Heart right ventricle (tissue), 16 donors: ENCODE results near the gene SLC25A19. TPM values are rescaled to one million over a fixed set of nuclear protein-coding genes. Genes with fewer than 3 reads are reported as not detected.

Experiments used
- ATAC-seq, 8 donors: fragments of 200-7000 bp; cut with Tn5 transposase; one replicate each; pipeline ENCODE4 v1.9.1; 2020; ENCODE audit warnings: mild to moderate bottlenecking in 8 of 8, moderate library complexity in 8 of 8, moderate number of reproducible peaks in 1 of 8
- DNase-seq, 2 donors: peaks; one replicate each; pipeline ENCODE4 v3.0.0-alpha.2; 2020
- H3K27ac ChIP-seq, 10 donors: fragments of 200-600 bp; sonication (generic) in 2 of 10; one replicate each; pipeline versions ENCODE4 v1.5.0 to v1.8.0; 2020 to 2022; ENCODE audit warnings: mild to moderate bottlenecking in 3 of 10
- H3K27me3 ChIP-seq, 7 donors: fragments of 200-600 bp; one replicate each; pipeline ENCODE4 v1.8.0; 2021 to 2022; ENCODE audit warnings: mild to moderate bottlenecking in 2 of 7
- H3K36me3 ChIP-seq, 9 donors: fragments of 200-600 bp; sonication (generic) in 1 of 9; one replicate each; pipeline versions ENCODE4 v1.5.0 to v1.8.0; 2020 to 2022; ENCODE audit warnings: mild to moderate bottlenecking in 2 of 9
- H3K4me1 ChIP-seq, 9 donors: fragments of 200-600 bp; sonication (generic) in 1 of 9; one replicate each; pipeline versions ENCODE4 v1.5.0 to v1.8.0; 2020 to 2022; ENCODE audit warnings: mild to moderate bottlenecking in 4 of 9
- H3K4me3 ChIP-seq, 10 donors: fragments of 200-600 bp; sonication (generic) in 2 of 10; one replicate each; pipeline versions ENCODE4 v1.5.0 to v1.8.0; 2020 to 2022; ENCODE audit warnings: mild to moderate bottlenecking in 7 of 10, moderate library complexity in 2 of 10
- H3K9me3 ChIP-seq, 11 donors: fragments of 200-600 bp in 10 of 11; sonication (generic) in 2 of 11; one replicate each; pipeline versions ENCODE4 v1.5.0 to v1.8.0; 2013 to 2022; ENCODE audit warnings: mild to moderate bottlenecking in 2 of 11, control low read depth in 1 of 11, moderate library complexity in 1 of 11
- CTCF ChIP-seq, 9 donors: fragments of 200-600 bp; sonication (generic) in 2 of 9; IDR thresholded peaks; one replicate each; pipeline versions ENCODE4 v1.5.0 to v1.8.0; 2021 to 2022; ENCODE audit warnings: antibody characterized with exemption in 9 of 9, mild to moderate bottlenecking in 5 of 9, moderate library complexity in 1 of 9
- WGBS, 2 donors: extraction: QIAGEN DNeasy Blood & Tissue Kit; methylation state at CpG; one replicate each; pipeline ENCODE4 v1.1.7; 2013; ENCODE audit warnings: inconsistent platforms in 1 of 2; 5-methylcytosine and 5-hydroxymethylcytosine counted together
- intact Hi-C, 10 donors: fragments of 100-400 bp; cut with DNase I; formaldehyde crosslinking; loops; one replicate each; pipeline versions ENCODE4 v1.11.1 to v1.14.2; 2022
- polyA plus RNA-seq, 2 donors: library from polyadenylated mRNA; stranded (reverse); fragments of 200-250 nt; gene quantifications; one replicate each; pipeline ENCODE4 v1.2.3, GENCODE V29; 2013
- total RNA-seq, 10 donors: library from RNA; stranded (reverse); fragmentation: NEBNext Ultra II Directional in 3 of 10; extraction: Animal tissue kit (Norgen Biotek cat#: 25700) in 3 of 10; gene quantifications; one replicate each; pipeline versions ENCODE4 v1.2.1 to v1.2.4, GENCODE V29; 2021 to 2023
- donor health status: Arrhythmogenic right ventricular cardiomyopathy.
- donor health status: ischemic (EF 13 %, LVEDD 7.1; RV severe dilation, severe dysfunction).
- donor health status: healthy with polysubstance abuse.
- donor health status: DM: no; HTN: yes; CAD: no.
- donor health status: DM: no; HTN: no; CAD: no.
- donor health status: ischemic (EF 25% LVEDD 6.9; RV normal size, moderate dysfunction).
- donor health status: ischemic (EF 25% LVEDD 5.7; RV mildly dilated, moderate dysfunction).
- donor health status: healthy.
- donor health status: DM: yes; HTN: yes; CAD: no.
- donor health status: Ischemic cardiomyopathy.
- donor health status: ischemic (EF 35%, LVEDD 5.7; RV mildly dilated, moderate dysfunction).
- donor health status: nonischemic (EF 11% LVEDD 7.7; RV severe dilation, severe dysfunction).
- donor health status: DM: yes; HTN: yes; CAD: no.
- donor health status: PGD.
- donor health status: ischemic (EF 29% LVEDD 5.4; RV normal size, mild dysfunction).
- donor health status: nonischemic (EF 23%, LVEDD 6.1; RV moderate dilation, normal function).

Gene SLC25A19
- total and polyA plus RNA-seq, 12 donors, result 6.8 to 23.2 (median 12.2) TPM

GRCh38 chr17:75239214-75239613 is 50.0 kb downstream of the SLC25A19 start:
- no peak for TF ChIP-seq CTCF (IDR thresholded peaks at IDR 0.05)
- ATAC-seq (peak in 2 of 8 donors; percentile 2 to 3), DNase-seq (no peak)
- Histone ChIP-seq H3K27me3 (no peaks in the 10 kb centered on the region), H3K27ac (peak overlapping the region in 3 of 10 donors; percentile 2 to 26 (median 7)), H3K4me1 (peaks cover 0 to 29% (median 24%) of the 10 kb centered on the region in 9 donors), H3K9me3 (no peaks in the 10 kb centered on the region), H3K36me3 (peaks cover 0 to 100% (median 51%) of the 10 kb centered on the region in 9 donors), H3K4me3 (no peak overlapping the region)
- WGBS, 2 donors, result 82 to 84% methylated on average over 10 to 12 of the region's 12 CpGs
- intact Hi-C loops, result no loop called here

GRCh38 chr17:75238684-75239191 is 50.5 kb downstream of the SLC25A19 start:
- Histone ChIP-seq H3K27me3 (no peaks in the 10 kb centered on the region), H3K27ac (peak overlapping the region in 4 of 10 donors; percentile 2 to 26 (median 16)), H3K36me3 (peaks cover 0 to 100% (median 51%) of the 10 kb centered on the region in 9 donors), H3K9me3 (no peaks in the 10 kb centered on the region), H3K4me1 (peaks cover 0 to 29% (median 24%) of the 10 kb centered on the region in 9 donors), H3K4me3 (no peak overlapping the region)
- peak; percentile 46 to 51 for DNase-seq
- 31 to 42% methylated on average over 13 of the region's 13 CpGs for WGBS, 2 donors
- intact Hi-C loops, result no loop called here
- peak; percentile 63 to 84 (median 77) for TF ChIP-seq CTCF (IDR thresholded peaks at IDR 0.05)
- ATAC-seq, result peak; percentile 44 to 77 (median 56)

GRCh38 chr17:75238020-75238580 is 51.1 kb downstream of the SLC25A19 start:
- DNase-seq (no peak), ATAC-seq (peak in 1 of 8 donors; percentile 4)
- no peak for TF ChIP-seq CTCF (IDR thresholded peaks at IDR 0.05)
- Histone ChIP-seq H3K36me3 (peaks cover 0 to 100% (median 44%) of the 10 kb centered on the region in 9 donors), H3K27me3 (no peaks in the 10 kb centered on the region), H3K4me1 (peaks cover 0 to 29% (median 24%) of the 10 kb centered on the region in 9 donors), H3K9me3 (no peaks in the 10 kb centered on the region), H3K27ac (peak overlapping the region in 4 of 10 donors; percentile 7 to 55 (median 26)), H3K4me3 (no peak overlapping the region)
- WGBS, 2 donors, result 78 to 81% methylated on average over 11 of the region's 11 CpGs
- intact Hi-C loops, result no loop called here

GRCh38 chr17:75237100-75238014 is 51.9 kb downstream of the SLC25A19 start:
- H3K4me1 ChIP-seq, result peaks cover 0 to 29% (median 19%) of the 10 kb centered on the region in 9 donors
- no peaks in the 10 kb centered on the region for H3K27me3 ChIP-seq
- intact Hi-C loops, result no loop called here
- peak in 6 of 8 donors; percentile 13 to 75 (median 58) for ATAC-seq
- H3K27ac ChIP-seq, result peak overlapping the region in 6 of 10 donors; percentile 9 to 55 (median 22)
- no peaks in the 10 kb centered on the region for H3K9me3 ChIP-seq
- no peak for DNase-seq
- 56 to 63% methylated on average over 12 of the region's 12 CpGs for WGBS, 2 donors
- TF ChIP-seq CTCF (IDR thresholded peaks at IDR 0.05), result no peak
- H3K4me3 ChIP-seq, result no peak overlapping the region
- peaks cover 0 to 100% (median 44%) of the 10 kb centered on the region in 9 donors for H3K36me3 ChIP-seq
